GM21390 (cell line): ENCODE results near the gene PNMA1.

Source experiments
- ATAC-seq: cut with Tn5 transposase; IDR thresholded peaks from one replicate; pipeline ENCODE4 v1.9.1; 2021; ENCODE audit not compliant: unreplicated experiment

PNMA1 gene

GRCh38 chr14:73678698-73679097 lies 35.5 kb downstream of the PNMA1 start:
- no peak for ATAC-seq

- ATAC-seq, result no peak
Observed at GRCh38 chr14:73674986-73675385, 39.2 kb downstream of the PNMA1 start.

- ATAC-seq, result no peak
Observed at GRCh38 chr14:73667854-73668253, 46.3 kb downstream of the PNMA1 start.

GRCh38 chr14:73666583-73666982 lies 47.6 kb downstream of the PNMA1 start:
- no peak for ATAC-seq

GRCh38 chr14:73665130-73665529 lies 49.1 kb downstream of the PNMA1 start:
- ATAC-seq, result no peak

DNA sequence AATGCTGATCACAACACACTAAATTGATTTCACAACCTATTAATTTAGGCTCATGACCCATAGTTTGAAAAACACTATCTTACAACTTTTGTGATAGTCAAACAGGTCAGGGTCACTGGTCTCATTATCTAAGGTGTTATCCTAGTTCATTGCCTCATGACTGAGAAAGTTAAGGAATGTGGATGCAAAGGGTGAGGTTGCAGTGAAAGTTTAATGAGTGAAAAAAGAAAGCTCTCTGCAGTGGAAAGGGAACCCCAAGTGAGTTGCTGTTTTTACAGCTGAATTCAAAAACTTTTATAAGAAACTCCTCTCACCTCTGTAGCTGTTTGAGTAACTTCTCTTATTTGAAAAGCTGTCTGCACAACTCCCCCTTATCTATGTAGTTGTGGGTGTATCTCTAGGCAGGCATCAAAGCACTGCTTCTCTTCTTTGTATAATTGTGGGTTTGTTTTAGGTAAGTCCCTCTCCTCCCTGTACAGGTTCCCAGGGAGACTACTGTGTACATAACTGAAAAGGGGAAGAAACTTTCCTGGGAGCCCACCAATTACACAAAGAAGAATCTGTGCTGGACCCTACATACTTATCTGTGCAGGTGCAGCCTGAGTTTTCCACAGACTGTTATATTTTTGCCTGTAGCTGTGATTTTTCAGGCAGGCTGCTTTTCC lies 50.5 kb downstream of the PNMA1 start:
- ATAC-seq, result no peak

DNA sequence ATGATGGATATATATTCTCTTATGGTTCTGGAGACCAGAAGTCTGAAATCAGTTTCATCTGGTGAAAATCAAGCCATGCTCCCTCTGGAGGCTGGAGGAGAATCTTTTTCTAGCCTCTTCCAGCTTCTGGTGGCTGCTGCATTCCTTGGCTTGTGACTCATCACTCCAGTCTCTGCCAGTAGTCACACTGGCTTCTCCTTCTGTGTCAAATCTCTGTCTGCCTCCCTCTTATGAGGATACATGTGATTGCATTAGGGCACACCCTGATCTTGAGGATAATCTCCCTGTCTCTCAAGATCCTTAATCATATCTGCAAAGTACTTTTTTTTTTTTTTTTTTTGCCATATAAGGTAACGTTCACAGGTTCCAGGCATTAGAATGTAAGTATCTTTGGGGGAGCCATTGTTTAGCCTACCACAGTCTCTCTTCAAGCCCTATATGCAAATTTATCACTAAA lies 51.7 kb downstream of the PNMA1 start:
- no peak for ATAC-seq

GRCh38 chr14:73661872-73662271 lies 52.3 kb downstream of the PNMA1 start:
- ATAC-seq, result no peak
